Urinary bladder (tissue), 4 donors: ENCODE data around the gene SCML1. TPM values are rescaled to one million over a fixed set of nuclear protein-coding genes. Genes with fewer than 3 reads are reported as not detected.
"Not testable (repeated sequence)": the region's sequence is repeated elsewhere in the genome, so short reads cannot be mapped to it uniquely, and the experiment has no call there.

Experiments used
- DNase-seq: peaks from one replicate; pipeline ENCODE4 v3.0.0-alpha.2; 2015; ENCODE audit errors: extremely low spot score
- H3K27ac ChIP-seq: one replicate; pipeline ENCODE4 v1.5.1; 2013; ENCODE audit warnings: low read depth, mild to moderate bottlenecking, moderate library complexity
- H3K36me3 ChIP-seq: one replicate; pipeline ENCODE4 v1.6.1; 2013; ENCODE audit warnings: mild to moderate bottlenecking, moderate library complexity; ENCODE audit not compliant: insufficient read depth
- H3K4me1 ChIP-seq: one replicate; pipeline ENCODE4 v1.6.1; 2013; ENCODE audit warnings: mild to moderate bottlenecking, moderate library complexity; ENCODE audit not compliant: insufficient read depth
- H3K4me3 ChIP-seq: one replicate; pipeline ENCODE4 v1.5.1; 2013; ENCODE audit warnings: low read depth, low read length
- WGBS: extraction: QIAGEN DNeasy Blood & Tissue Kit; methylation state at CpG from one replicate; pipeline ENCODE4 v1.1.7; 2013; 5-methylcytosine and 5-hydroxymethylcytosine counted together
- polyA plus RNA-seq: library from polyadenylated mRNA; stranded (reverse); fragments of 200-250 nt; gene quantifications from one replicate; pipeline ENCODE4 v1.2.3, GENCODE V29; 2013
- total RNA-seq: library from RNA; depleted of rRNA; stranded (reverse); fragments of >200 nt; gene quantifications from one replicate; pipeline ENCODE4 v1.2.3, GENCODE V29; 2014
- donor health status: healthy with polysubstance abuse.
- donor health status: healthy.

Gene SCML1
- total and polyA plus RNA-seq, 2 donors: 9.0 to 17.7 TPM

GRCh38 chrX:17748684-17749083 is 11.4 kb downstream of the SCML1 start:
- Histone ChIP-seq H3K36me3 (no peaks in the 10 kb centered on the region), H3K4me1 (no peaks in the 10 kb centered on the region), H3K4me3 (no peak overlapping the region), H3K27ac (no peak overlapping the region)
- DNase-seq: no peak
- 84% methylated on average over 5 of the region's 5 CpGs for WGBS

- H3K4me3 ChIP-seq: no peak overlapping the region
- no peak overlapping the region for H3K27ac ChIP-seq
- no peaks in the 10 kb centered on the region for H3K36me3 ChIP-seq
- 84% methylated on average over 3 of the region's 3 CpGs for WGBS
- DNase-seq: no peak
- no peaks in the 10 kb centered on the region for H3K4me1 ChIP-seq
Observed at GRCh38 chrX:17750436-17750835, 13.1 kb downstream of the SCML1 start.

- Histone ChIP-seq H3K27ac (no peak overlapping the region), H3K36me3 (no peaks in the 10 kb centered on the region), H3K4me3 (no peak overlapping the region), H3K4me1 (no peaks in the 10 kb centered on the region)
- DNase-seq: no peak
- WGBS: 85% methylated on average over 2 of the region's 2 CpGs
Observed at GRCh38 chrX:17758382-17758781, 21.1 kb downstream of the SCML1 start.

GRCh38 chrX:17759990-17760389 is 22.7 kb downstream of the SCML1 start:
- H3K4me3 ChIP-seq: no peak overlapping the region
- DNase-seq: no peak
- no peaks in the 10 kb centered on the region for H3K36me3 ChIP-seq
- H3K4me1 ChIP-seq: no peaks in the 10 kb centered on the region
- H3K27ac ChIP-seq: no peak overlapping the region
- 90% methylated on average over 1 of the region's 1 CpG for WGBS

GRCh38 chrX:17767734-17768133 is 30.4 kb downstream of the SCML1 start:
- Histone ChIP-seq H3K36me3 (no peaks in the 10 kb centered on the region), H3K4me1 (no peaks in the 10 kb centered on the region), H3K27ac (no peak overlapping the region), H3K4me3 (no peak overlapping the region)
- no peak for DNase-seq
- 10% methylated on average over 1 of the region's 1 CpG for WGBS

- H3K27ac ChIP-seq: no peak overlapping the region
- DNase-seq: no peak
- WGBS: 85% methylated on average over 5 of the region's 5 CpGs
- no peak overlapping the region for H3K4me3 ChIP-seq
- H3K36me3 ChIP-seq: no peaks in the 10 kb centered on the region
- H3K4me1 ChIP-seq: no peaks in the 10 kb centered on the region
Observed at GRCh38 chrX:17768997-17769396, 31.7 kb downstream of the SCML1 start.

GRCh38 chrX:17769701-17770269 is 32.5 kb downstream of the SCML1 start:
- DNase-seq: no peak
- Histone ChIP-seq H3K4me3 (no peak overlapping the region), H3K27ac (no peak overlapping the region), H3K36me3 (no peaks in the 10 kb centered on the region), H3K4me1 (no peaks in the 10 kb centered on the region)
- WGBS: 74% methylated on average over 3 of the region's 3 CpGs

GRCh38 chrX:17773221-17773876 is 36.1 kb downstream of the SCML1 start:
- H3K27ac ChIP-seq: no peak overlapping the region
- WGBS: 80% methylated on average over 8 of the region's 8 CpGs
- DNase-seq: no peak
- H3K4me3 ChIP-seq: no peak overlapping the region
- no peaks in the 10 kb centered on the region for H3K4me1 ChIP-seq
- H3K36me3 ChIP-seq: no peaks in the 10 kb centered on the region

- Histone ChIP-seq H3K36me3 (no peaks in the 10 kb centered on the region), H3K27ac (no peak overlapping the region), H3K4me1 (no peaks in the 10 kb centered on the region), H3K4me3 (no peak overlapping the region)
- no peak for DNase-seq
- WGBS: 94% methylated on average over 1 of the region's 1 CpG
Observed at GRCh38 chrX:17774053-17774452, 36.8 kb downstream of the SCML1 start.

GRCh38 chrX:17778997-17779396 is 41.7 kb downstream of the SCML1 start:
- Histone ChIP-seq H3K36me3 (no peaks in the 10 kb centered on the region), H3K27ac (no peak overlapping the region), H3K4me1 (no peaks in the 10 kb centered on the region), H3K4me3 (no peak overlapping the region)
- DNase-seq: no peak
- 54% methylated on average over 2 of the region's 2 CpGs for WGBS

GRCh38 chrX:17779434-17779833 is 42.1 kb downstream of the SCML1 start:
- Histone ChIP-seq H3K4me1 (no peaks in the 10 kb centered on the region), H3K27ac (no peak overlapping the region), H3K36me3 (no peaks in the 10 kb centered on the region), H3K4me3 (no peak overlapping the region)
- no peak for DNase-seq
- WGBS: 90% methylated on average over 4 of the region's 4 CpGs

GRCh38 chrX:17786554-17787347 is 49.5 kb downstream of the SCML1 start:
- not testable (repeated sequence) for H3K36me3 ChIP-seq, H3K27ac ChIP-seq, DNase-seq, H3K4me3 ChIP-seq, H3K4me1 ChIP-seq
- WGBS: 60% methylated on average over 26 of the region's 31 CpGs

GRCh38 chrX:17787557-17787956 is 50.3 kb downstream of the SCML1 start:
- Histone ChIP-seq H3K4me3 (no peak overlapping the region), H3K4me1 (no peaks in the 10 kb centered on the region), H3K27ac (no peak overlapping the region), H3K36me3 (no peaks in the 10 kb centered on the region)
- WGBS: 97% methylated on average over 11 of the region's 11 CpGs
- DNase-seq: no peak

GRCh38 chrX:17788439-17788838 is 51.1 kb downstream of the SCML1 start:
- no peak for DNase-seq
- Histone ChIP-seq H3K27ac (no peak overlapping the region), H3K4me3 (no peak overlapping the region), H3K36me3 (no peaks in the 10 kb centered on the region), H3K4me1 (no peaks in the 10 kb centered on the region)
- WGBS: 4% methylated on average over 4 of the region's 4 CpGs
